Suprapubic skin (tissue), 4 donors: ENCODE measurements around the gene HYAL3.
A peak's percentile ranks its signal among the peaks of the same experiment; 100 is the strongest.

Experiments used
- CTCF ChIP-seq, 2 donors: fragments of 200-600 bp in 1 of 2; fragments of 450-650 bp in 1 of 2; sonication (generic) in 1 of 2; IDR thresholded peaks; one replicate each; pipeline ENCODE4 v1.5.1; 2016 to 2019; ENCODE audit warnings: antibody characterized with exemption in 2 of 2, mild to moderate bottlenecking in 1 of 2, moderate library complexity in 1 of 2
- POLR2A ChIP-seq, 2 donors: fragments of 450-650 bp; IDR thresholded peaks; one replicate each; pipeline ENCODE4 v1.6.1; 2017; ENCODE audit warnings: antibody characterized with exemption in 2 of 2, mild to moderate bottlenecking in 2 of 2, moderate library complexity in 2 of 2
- POLR2AphosphoS5 ChIP-seq, 3 donors: sonication (generic); formaldehyde crosslinking; IDR thresholded peaks; one replicate each; pipeline ENCODE4 v1.6.1; 2017; ENCODE audit warnings: antibody characterized with exemption in 3 of 3

- TF ChIP-seq CTCF (IDR thresholded peaks at IDR 0.05) (no peak), POLR2A (IDR thresholded peaks at IDR 0.05) (no peak), POLR2AphosphoS5 (IDR thresholded peaks at IDR 0.05) (peak in 2 of 3 donors; percentile 25 to 66)
Measured at GRCh38 chr3:50316657-50317242, 17.5 kb upstream of the HYAL3 start.
